ENCODE data around the gene ROBO3. TPM values are rescaled to one million over a fixed set of nuclear protein-coding genes. Genes with fewer than 3 reads are reported as not detected.

The ROBO3 gene
- total and polyA plus RNA-seq, 3 donors from 2014 or later, result 11.8 to 31.6 (median 12.9) TPM

GRCh38 chr11:124831897-124832296 lies 33.3 kb upstream of the ROBO3 start:
- intact Hi-C loops (cut with DNase I; ENCODE audit: low total_unique reads), result loop anchor here (10.0 kb wide), 1 partner anchor 67 kb away; the partner anchor contains the start of gene ESAM
- no peak for TF ChIP-seq POLR2A (IDR thresholded peaks at IDR 0.05)
- no peak for TF ChIP-seq CTCF (IDR thresholded peaks at IDR 0.05)
- WGBS, 2 donors, result 94 to 96% methylated on average over 2 of the region's 2 CpGs
- H3K4me3 ChIP-seq, result no peak overlapping the region
- H3K4me1 ChIP-seq, result no peaks in the 10 kb centered on the region
- no peak for DNase-seq
- no peak overlapping the region for H3K27ac ChIP-seq
- H3K9me3 ChIP-seq, result no peaks in the 10 kb centered on the region
- H3K27me3 ChIP-seq, result no peaks in the 10 kb centered on the region
- no peaks in the 10 kb centered on the region for H3K36me3 ChIP-seq (ENCODE audit: low read depth, missing control alignments)

DNA sequence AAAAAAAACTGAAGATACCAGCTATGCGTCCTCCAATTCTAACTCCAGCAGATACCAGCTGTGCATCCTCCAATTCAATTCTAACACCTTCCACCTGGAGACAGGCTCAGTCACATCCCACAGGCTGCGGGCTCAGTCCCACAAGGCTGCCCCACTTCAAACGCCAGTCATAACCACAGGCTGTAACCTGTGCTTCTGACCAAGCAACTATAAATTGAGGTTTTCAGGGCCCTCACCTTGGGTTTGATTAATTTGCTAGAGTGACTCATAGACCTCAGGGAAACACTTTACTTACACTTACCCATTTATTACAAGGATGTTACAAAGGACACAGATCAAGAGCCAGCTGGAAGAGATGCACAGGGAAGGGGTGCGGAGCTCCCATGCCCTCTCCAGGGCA lies 32.7 kb upstream of the ROBO3 start:
- TF ChIP-seq POLR2A (IDR thresholded peaks at IDR 0.05), result no peak
- no peak for TF ChIP-seq CTCF (IDR thresholded peaks at IDR 0.05)
- 84 to 89% methylated on average over 4 of the region's 4 CpGs for WGBS, 2 donors
- no peak for DNase-seq
- Histone ChIP-seq H3K27me3 (no peaks in the 10 kb centered on the region), H3K27ac (no peak overlapping the region), H3K4me3 (no peak overlapping the region), H3K9me3 (no peaks in the 10 kb centered on the region), H3K36me3 (ENCODE audit: low read depth, missing control alignments) (no peaks in the 10 kb centered on the region), H3K4me1 (peaks cover 4% of the 10 kb centered on the region)
- intact Hi-C loops (cut with DNase I; ENCODE audit: low total_unique reads), result loop anchor here (10.0 kb wide), 1 partner anchor 68 kb away; the partner anchor contains the start of gene ESAM

DNA sequence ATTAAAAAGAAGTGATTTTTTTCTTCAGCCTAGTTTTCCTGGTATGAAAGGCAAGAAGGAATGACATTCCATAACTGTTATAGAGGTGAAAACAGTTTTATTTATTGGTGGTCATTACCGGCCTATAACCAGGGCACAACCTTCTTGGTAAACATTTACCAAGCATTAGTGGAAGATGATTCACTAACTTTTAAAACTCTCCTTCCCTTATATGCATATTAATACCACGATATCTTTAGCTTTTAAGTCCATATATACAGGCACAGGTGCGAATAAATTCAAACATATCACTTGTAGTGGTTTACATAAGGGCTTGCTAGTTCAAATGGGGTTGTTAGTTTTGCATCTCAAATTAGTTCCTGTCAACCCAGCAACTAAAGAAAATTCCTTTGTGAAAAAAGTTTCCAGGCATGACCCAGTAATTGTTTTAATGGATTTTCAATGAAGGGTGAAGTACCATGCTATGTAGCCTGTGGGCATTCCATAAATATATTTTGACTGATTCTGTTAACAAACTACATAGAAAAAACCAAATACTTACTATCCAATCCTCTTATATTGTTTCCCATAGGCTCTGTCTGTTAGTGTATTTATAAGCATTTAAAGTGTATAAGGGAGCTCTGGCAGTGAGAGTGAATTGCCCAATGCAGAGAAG lies 30.6 kb upstream of the ROBO3 start:
- H3K4me3 ChIP-seq, result no peak overlapping the region
- intact Hi-C loops (cut with DNase I; ENCODE audit: low total_unique reads), result loop anchor here (5.0 to 10.0 kb wide), 2 partner anchors 70 to 167 kb away; partner anchors contain the start of gene ESAM
- no peak for TF ChIP-seq CTCF (IDR thresholded peaks at IDR 0.05)
- TF ChIP-seq POLR2A (IDR thresholded peaks at IDR 0.05), result no peak
- peaks cover 10% of the 10 kb centered on the region for H3K4me1 ChIP-seq
- WGBS, 2 donors, result 79 to 87% methylated on average over 3 of the region's 3 CpGs
- H3K36me3 ChIP-seq (ENCODE audit: low read depth, missing control alignments), result no peaks in the 10 kb centered on the region
- DNase-seq, result no peak
- H3K9me3 ChIP-seq, result no peaks in the 10 kb centered on the region
- no peak overlapping the region for H3K27ac ChIP-seq
- no peaks in the 10 kb centered on the region for H3K27me3 ChIP-seq

DNA sequence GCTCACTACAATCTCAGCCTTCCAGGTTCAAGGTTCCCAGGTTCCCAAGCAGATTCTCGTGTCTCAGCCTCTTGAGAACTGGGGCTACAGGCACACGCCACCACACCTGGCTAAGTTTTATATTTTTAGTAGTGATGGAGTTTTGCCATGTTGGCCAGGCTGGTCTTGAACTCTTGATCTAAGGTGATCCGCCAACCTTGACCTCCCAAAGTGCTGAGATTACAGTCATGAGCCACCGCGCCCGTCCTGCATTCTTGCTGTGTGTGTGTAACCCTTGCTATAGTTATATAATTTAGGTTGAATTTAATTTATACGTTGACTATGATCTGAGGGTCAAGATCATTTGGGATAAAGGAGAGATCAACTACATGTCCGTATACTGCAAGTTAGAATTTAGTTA lies 29.3 kb upstream of the ROBO3 start:
- H3K9me3 ChIP-seq, result no peaks in the 10 kb centered on the region
- H3K27me3 ChIP-seq, result no peaks in the 10 kb centered on the region
- H3K27ac ChIP-seq, result no peak overlapping the region
- TF ChIP-seq CTCF (IDR thresholded peaks at IDR 0.05) (no peak), POLR2A (IDR thresholded peaks at IDR 0.05) (no peak)
- H3K4me1 ChIP-seq, result peaks cover 14% of the 10 kb centered on the region
- 72 to 76% methylated on average over 8 of the region's 8 CpGs for WGBS, 2 donors
- intact Hi-C loops (cut with DNase I; ENCODE audit: low total_unique reads), result loop anchor here (5.0 to 10.0 kb wide), 2 partner anchors 71 to 169 kb away; partner anchors contain the start of gene ESAM
- DNase-seq, result no peak
- H3K36me3 ChIP-seq (ENCODE audit: low read depth, missing control alignments), result no peaks in the 10 kb centered on the region
- H3K4me3 ChIP-seq, result no peak overlapping the region

- Histone ChIP-seq H3K36me3 (ENCODE audit: low read depth, missing control alignments) (no peaks in the 10 kb centered on the region), H3K9me3 (no peaks in the 10 kb centered on the region), H3K4me3 (no peak overlapping the region), H3K27ac (no peak overlapping the region), H3K4me1 (peaks cover 14% of the 10 kb centered on the region), H3K27me3 (no peaks in the 10 kb centered on the region)
- 31 to 46% methylated on average over 3 of the region's 3 CpGs for WGBS, 2 donors
- intact Hi-C loops (cut with DNase I; ENCODE audit: low total_unique reads), result loop anchor here (5.0 to 10.0 kb wide), 2 partner anchors 73 to 170 kb away; partner anchors contain the start of gene ESAM
- DNase-seq, result peak; percentile 33
- no peak for TF ChIP-seq POLR2A (IDR thresholded peaks at IDR 0.05)
- peak in 1 of 3 experiments; percentile 40 for TF ChIP-seq CTCF (IDR thresholded peaks at IDR 0.05)
Measured at GRCh38 chr11:124837491-124837856, 27.8 kb upstream of the ROBO3 start.
